ENCODE measurements around the gene P2RX6.

Gene P2RX6

DNA sequence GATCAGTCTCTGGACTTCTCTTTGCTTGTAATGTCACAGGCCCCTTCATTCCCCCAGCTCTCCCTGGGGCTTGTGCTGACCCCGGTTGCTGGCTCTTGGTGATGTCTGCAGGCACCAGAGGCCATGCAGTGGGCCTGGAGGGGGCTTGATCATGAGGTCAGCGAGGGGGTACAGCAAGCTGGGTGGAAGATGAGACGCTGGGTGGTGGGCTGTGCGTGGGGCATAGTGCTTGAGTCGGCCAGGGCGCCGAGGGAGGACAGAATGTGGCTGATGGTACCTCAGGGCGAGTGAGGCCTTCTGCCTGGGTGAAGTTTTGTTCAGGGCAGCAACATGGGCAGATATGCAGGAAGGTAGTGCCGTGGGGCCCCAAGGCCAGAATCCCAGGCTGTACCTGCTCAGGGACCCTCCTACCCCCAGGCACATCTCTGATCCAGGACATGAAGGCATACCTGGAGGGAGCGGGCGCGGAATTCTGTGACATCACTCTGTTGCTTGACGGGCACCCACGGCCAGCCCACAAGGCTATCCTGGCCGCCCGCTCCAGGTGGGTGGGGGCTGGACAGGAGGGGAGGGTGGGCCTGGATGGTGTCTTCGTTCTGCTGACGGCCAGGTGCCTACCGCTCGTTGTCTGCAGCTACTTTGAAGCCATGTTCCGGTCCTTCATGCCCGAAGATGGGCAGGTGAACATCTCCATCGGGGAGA lies 19.5 kb upstream of the P2RX6 start:
- peaks cover 47% of the 10 kb centered on the region for H3K36me3 ChIP-seq (ENCODE audit: control insufficient read depth, insufficient read depth, low read length)
- no peaks in the 10 kb centered on the region for H3K27me3 ChIP-seq (replicated peaks; ENCODE audit: control insufficient read depth, insufficient read depth, low read length)
- TF ChIP-seq, protein P1, sequence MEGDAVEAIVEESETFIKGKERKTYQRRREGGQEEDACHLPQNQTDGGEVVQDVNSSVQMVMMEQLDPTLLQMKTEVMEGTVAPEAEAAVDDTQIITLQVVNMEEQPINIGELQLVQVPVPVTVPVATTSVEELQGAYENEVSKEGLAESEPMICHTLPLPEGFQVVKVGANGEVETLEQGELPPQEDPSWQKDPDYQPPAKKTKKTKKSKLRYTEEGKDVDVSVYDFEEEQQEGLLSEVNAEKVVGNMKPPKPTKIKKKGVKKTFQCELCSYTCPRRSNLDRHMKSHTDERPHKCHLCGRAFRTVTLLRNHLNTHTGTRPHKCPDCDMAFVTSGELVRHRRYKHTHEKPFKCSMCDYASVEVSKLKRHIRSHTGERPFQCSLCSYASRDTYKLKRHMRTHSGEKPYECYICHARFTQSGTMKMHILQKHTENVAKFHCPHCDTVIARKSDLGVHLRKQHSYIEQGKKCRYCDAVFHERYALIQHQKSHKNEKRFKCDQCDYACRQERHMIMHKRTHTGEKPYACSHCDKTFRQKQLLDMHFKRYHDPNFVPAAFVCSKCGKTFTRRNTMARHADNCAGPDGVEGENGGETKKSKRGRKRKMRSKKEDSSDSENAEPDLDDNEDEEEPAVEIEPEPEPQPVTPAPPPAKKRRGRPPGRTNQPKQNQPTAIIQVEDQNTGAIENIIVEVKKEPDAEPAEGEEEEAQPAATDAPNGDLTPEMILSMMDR (IDR thresholded peaks at IDR 0.05; ENCODE audit: insufficient read depth, low read length, poor library complexity, severe bottlenecking) = no peak
- no peak for DNase-seq (ENCODE audit: extremely low read depth, insufficient read length)
- no peak overlapping the region for H3K4me3 ChIP-seq (replicated peaks; ENCODE audit: low read depth, low read length)

DNA sequence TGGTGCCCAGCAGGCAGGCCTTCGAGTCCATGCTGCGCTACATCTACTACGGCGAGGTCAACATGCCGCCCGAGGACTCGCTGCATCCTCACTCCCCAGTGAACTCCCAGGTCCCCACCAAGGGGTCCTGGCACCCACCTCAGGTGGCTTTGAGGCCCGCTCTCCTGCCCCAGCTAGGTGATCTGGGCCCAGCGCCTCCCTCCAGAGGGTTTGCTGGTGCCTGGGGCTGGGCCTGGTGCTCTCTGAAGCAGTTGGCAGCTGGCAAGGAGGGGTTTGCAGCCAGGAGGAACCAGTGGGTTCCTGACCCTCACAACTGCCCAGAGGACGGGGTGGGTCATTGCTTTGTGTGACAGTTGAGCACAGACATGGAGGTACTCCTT lies 18.9 kb upstream of the P2RX6 start:
- Histone ChIP-seq H3K4me3 (replicated peaks; ENCODE audit: low read depth, low read length) (no peak overlapping the region), H3K27me3 (replicated peaks; ENCODE audit: control insufficient read depth, insufficient read depth, low read length) (no peaks in the 10 kb centered on the region), H3K36me3 (ENCODE audit: control insufficient read depth, insufficient read depth, low read length) (peaks cover 43% of the 10 kb centered on the region)
- no peak for DNase-seq (ENCODE audit: extremely low read depth, insufficient read length)
- TF ChIP-seq, protein P1 (IDR thresholded peaks at IDR 0.05; ENCODE audit: insufficient read depth, low read length, poor library complexity, severe bottlenecking) = no peak

DNA sequence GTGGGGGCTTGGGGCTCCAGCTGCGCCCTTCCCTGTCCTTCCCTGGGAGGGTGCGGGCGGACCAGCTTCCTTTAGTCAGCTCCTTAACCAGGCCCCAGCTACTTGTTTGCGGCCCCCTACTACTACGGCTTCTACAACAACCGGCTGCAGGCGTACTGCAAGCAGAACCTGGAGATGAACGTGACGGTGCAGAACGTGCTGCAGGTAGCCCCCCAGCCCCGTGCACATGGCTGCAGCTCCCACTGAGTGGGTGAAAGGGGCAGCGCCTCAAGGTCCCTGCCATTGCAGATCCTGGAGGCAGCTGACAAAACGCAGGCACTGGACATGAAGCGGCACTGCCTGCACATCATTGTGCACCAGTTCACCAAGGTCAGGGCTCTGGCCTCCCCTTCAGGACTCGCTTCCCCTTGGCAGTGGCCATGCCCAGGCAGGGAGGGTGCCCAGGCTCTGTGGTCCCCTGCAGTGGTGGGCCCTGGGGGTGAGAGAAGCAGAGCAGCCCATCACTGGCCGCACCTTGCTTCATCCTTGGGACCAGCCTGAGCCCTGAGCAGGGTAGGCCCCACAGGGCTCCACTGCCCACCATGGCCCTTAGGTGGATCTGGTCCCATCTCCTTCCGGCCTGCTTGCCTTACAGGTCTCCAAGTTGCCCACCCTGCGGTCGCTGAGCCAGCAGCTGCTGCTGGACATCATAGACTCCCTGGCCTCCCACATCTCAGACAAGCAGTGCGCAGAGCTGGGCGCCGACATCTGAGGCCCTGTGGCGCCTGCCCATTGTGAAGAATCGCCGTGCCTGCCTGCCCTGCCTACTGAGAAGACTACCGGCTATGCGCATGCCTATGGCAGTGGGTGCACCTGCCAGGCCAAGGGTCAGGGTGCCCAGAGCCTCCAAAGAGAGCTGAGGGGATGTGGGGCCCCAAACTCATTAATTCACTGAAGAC lies 18.1 kb upstream of the P2RX6 start:
- Histone ChIP-seq H3K36me3 (ENCODE audit: control insufficient read depth, insufficient read depth, low read length) (peaks cover 36% of the 10 kb centered on the region), H3K27me3 (replicated peaks; ENCODE audit: control insufficient read depth, insufficient read depth, low read length) (no peaks in the 10 kb centered on the region), H3K4me3 (replicated peaks; ENCODE audit: low read depth, low read length) (no peak overlapping the region)
- DNase-seq (ENCODE audit: extremely low read depth, insufficient read length) = no peak
- TF ChIP-seq, protein P1 (IDR thresholded peaks at IDR 0.05; ENCODE audit: insufficient read depth, low read length, poor library complexity, severe bottlenecking) = no peak

DNA sequence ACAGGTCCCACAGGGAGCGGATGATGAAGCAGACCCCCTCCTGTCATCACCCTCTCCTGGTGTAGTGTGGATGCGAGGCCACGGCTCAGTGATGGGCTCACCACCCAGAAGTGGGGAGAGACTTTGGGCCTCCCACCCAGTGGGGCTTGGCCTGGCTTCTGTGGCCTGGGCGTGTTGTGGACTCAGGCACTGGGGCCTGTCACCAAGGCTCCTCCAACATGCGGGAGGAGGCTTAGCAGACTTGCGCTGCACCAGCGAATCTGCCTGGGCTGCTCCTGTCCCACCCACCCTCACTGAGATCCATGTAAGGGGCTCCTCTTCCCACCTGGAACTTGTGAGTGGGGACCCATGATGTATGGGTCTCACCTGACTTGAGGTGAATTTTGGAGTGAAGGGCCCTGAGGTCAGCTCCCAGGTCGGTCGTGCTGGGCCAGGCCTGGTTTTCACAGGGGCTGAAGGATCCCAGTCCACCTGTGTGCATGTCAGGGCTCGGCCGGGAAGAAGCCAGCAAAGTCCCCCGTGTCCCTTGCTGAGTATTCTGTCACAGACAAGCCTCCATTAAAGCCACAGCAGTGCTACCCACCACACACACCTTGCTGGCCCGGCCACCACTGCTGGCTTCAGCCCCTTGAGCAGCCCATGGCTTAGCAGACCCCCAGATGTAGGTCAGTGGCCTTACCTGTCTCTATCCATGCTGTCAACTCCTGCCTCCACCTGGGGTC lies 17.3 kb upstream of the P2RX6 start:
- DNase-seq (ENCODE audit: extremely low read depth, insufficient read length) = no peak
- Histone ChIP-seq H3K27me3 (replicated peaks; ENCODE audit: control insufficient read depth, insufficient read depth, low read length) (no peaks in the 10 kb centered on the region), H3K4me3 (replicated peaks; ENCODE audit: low read depth, low read length) (no peak overlapping the region), H3K36me3 (ENCODE audit: control insufficient read depth, insufficient read depth, low read length) (peaks cover 33% of the 10 kb centered on the region)
- TF ChIP-seq, protein P1 (IDR thresholded peaks at IDR 0.05; ENCODE audit: insufficient read depth, low read length, poor library complexity, severe bottlenecking) = no peak

DNA sequence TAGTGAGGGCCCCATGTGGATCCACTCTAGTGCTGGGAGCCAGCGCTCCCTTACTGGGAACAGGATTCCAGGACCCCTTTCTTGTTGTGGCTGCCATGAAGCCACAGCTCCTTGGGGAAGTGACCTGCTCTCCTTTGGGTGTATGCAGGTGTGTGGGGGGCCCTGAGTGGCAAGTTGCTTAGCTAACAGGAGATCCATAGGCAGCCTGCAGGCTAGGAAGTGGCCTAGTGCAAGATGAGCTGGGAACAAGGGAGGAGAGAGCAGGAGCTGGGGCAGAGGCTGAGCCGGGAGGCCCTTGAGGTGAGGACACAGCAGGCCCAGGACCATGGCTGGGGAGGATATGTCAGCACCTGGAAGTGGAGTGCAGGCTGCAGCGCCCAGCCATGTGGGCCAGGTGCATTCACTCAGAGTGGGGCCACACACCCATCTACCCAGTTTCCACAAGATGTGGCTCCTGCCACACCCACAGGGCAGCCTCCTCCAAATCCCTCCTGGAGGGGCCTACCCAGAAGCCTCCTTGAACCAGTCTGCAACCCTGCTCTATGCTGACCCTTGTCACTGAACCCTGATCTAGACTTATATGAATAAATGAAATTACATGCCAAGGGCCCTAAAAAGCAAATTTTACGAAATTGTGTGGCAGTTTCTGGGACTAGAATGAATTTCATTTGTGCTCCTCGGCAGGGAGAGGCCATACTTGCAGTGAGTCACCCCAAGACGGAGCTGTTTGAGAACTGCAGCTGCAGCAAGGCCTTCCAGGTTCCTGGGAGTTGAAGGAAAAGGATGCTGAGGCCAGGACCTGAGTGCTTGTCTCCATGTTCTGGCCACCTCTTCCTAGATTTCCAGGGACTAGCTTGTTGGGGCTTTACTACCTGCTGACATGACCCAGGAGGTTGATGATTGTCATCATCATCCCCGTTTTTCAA lies 16.3 kb upstream of the P2RX6 start:
- H3K36me3 ChIP-seq (ENCODE audit: control insufficient read depth, insufficient read depth, low read length) = peaks cover 26% of the 10 kb centered on the region

More for the DNA sequence above, 16.3 kb upstream of the P2RX6 start:
- no peak overlapping the region for H3K4me3 ChIP-seq (replicated peaks; ENCODE audit: low read depth, low read length)
- no peaks in the 10 kb centered on the region for H3K27me3 ChIP-seq (replicated peaks; ENCODE audit: control insufficient read depth, insufficient read depth, low read length)
- TF ChIP-seq, protein P1 (IDR thresholded peaks at IDR 0.05; ENCODE audit: insufficient read depth, low read length, poor library complexity, severe bottlenecking) = no peak
- DNase-seq (ENCODE audit: extremely low read depth, insufficient read length) = no peak
